ENCODE data around the gene FRMD4B. TPM values are rescaled to one million over a fixed set of nuclear protein-coding genes. Genes with fewer than 3 reads are reported as not detected.
"Not testable (repeated sequence)": the region's sequence is repeated elsewhere in the genome, so short reads cannot be mapped to it uniquely, and the experiment has no call there.

FRMD4B gene
- total RNA-seq, 1 donor from 2014 or later = 53.5 TPM

- Histone ChIP-seq H3K9me3 (no peaks in the 10 kb centered on the region), H3K4me3 (no peak overlapping the region), H3K4me1 (no peaks in the 10 kb centered on the region), H3K27me3 (no peaks in the 10 kb centered on the region), H3K27ac (no peak overlapping the region), H3K36me3 (no peaks in the 10 kb centered on the region)
- no peak for DNase-seq (ENCODE audit: extremely low spot score in 2 of 2)
- intact Hi-C loops (cut with DNase I) = no loop called here
- TF ChIP-seq POLR2A (IDR thresholded peaks at IDR 0.05) (no peak), CTCF (IDR thresholded peaks at IDR 0.05) (no peak)
Measured at GRCh38 chr3:69276884-69277283, 109.0 kb downstream of the FRMD4B start.

GRCh38 chr3:69276191-69276590, 109.7 kb downstream of the FRMD4B start:
- H3K9me3 ChIP-seq; H3K27me3 ChIP-seq; H3K36me3 ChIP-seq; intact Hi-C loops (cut with DNase I); H3K27ac ChIP-seq; H3K4me1 ChIP-seq; H3K4me3 ChIP-seq; DNase-seq (ENCODE audit: extremely low spot score in 2 of 2): not testable (repeated sequence)

- intact Hi-C loops (cut with DNase I) = no loop called here
- TF ChIP-seq POLR2AphosphoS5 (IDR thresholded peaks at IDR 0.05; ENCODE audit: insufficient read depth in 1 of 2, low read depth in 1 of 2) (no peak), CTCF (IDR thresholded peaks at IDR 0.05) (no peak), POLR2A (IDR thresholded peaks at IDR 0.05) (no peak)
Measured at GRCh38 chr3:69273896-69274295, 112.0 kb downstream of the FRMD4B start.

GRCh38 chr3:69272556-69272955, 113.3 kb downstream of the FRMD4B start:
- H3K4me1 ChIP-seq = no peaks in the 10 kb centered on the region
- no peaks in the 10 kb centered on the region for H3K36me3 ChIP-seq
- no peaks in the 10 kb centered on the region for H3K9me3 ChIP-seq
- H3K27me3 ChIP-seq = no peaks in the 10 kb centered on the region
- no peak overlapping the region for H3K4me3 ChIP-seq
- no peak for DNase-seq (ENCODE audit: extremely low spot score in 2 of 2)
- H3K27ac ChIP-seq = no peak overlapping the region
- intact Hi-C loops (cut with DNase I) = no loop called here
- TF ChIP-seq POLR2A (IDR thresholded peaks at IDR 0.05) (no peak), CTCF (IDR thresholded peaks at IDR 0.05) (no peak), POLR2AphosphoS5 (IDR thresholded peaks at IDR 0.05; ENCODE audit: insufficient read depth in 1 of 2, low read depth in 1 of 2) (no peak)

More at GRCh38 chr3:69273896-69274295, 112.0 kb downstream of the FRMD4B start:
- Histone ChIP-seq H3K27ac (no peak overlapping the region), H3K4me3 (no peak overlapping the region), H3K27me3 (no peaks in the 10 kb centered on the region), H3K36me3 (no peaks in the 10 kb centered on the region), H3K9me3 (no peaks in the 10 kb centered on the region), H3K4me1 (no peaks in the 10 kb centered on the region)
- no peak for DNase-seq (ENCODE audit: extremely low spot score in 2 of 2)

GRCh38 chr3:69271098-69271497, 114.8 kb downstream of the FRMD4B start:
- no peak overlapping the region for H3K4me3 ChIP-seq
- intact Hi-C loops (cut with DNase I) = no loop called here
- H3K36me3 ChIP-seq = no peaks in the 10 kb centered on the region
- TF ChIP-seq POLR2AphosphoS5 (IDR thresholded peaks at IDR 0.05; ENCODE audit: insufficient read depth in 1 of 2, low read depth in 1 of 2) (no peak), CTCF (IDR thresholded peaks at IDR 0.05) (no peak), POLR2A (IDR thresholded peaks at IDR 0.05) (no peak)
- no peak overlapping the region for H3K27ac ChIP-seq
- H3K27me3 ChIP-seq = no peaks in the 10 kb centered on the region
- no peak for DNase-seq (ENCODE audit: extremely low spot score in 2 of 2)
- no peaks in the 10 kb centered on the region for H3K9me3 ChIP-seq
- no peaks in the 10 kb centered on the region for H3K4me1 ChIP-seq

- Histone ChIP-seq H3K4me3 (no peak overlapping the region), H3K4me1 (no peaks in the 10 kb centered on the region), H3K27me3 (no peaks in the 10 kb centered on the region), H3K9me3 (no peaks in the 10 kb centered on the region), H3K27ac (no peak overlapping the region), H3K36me3 (no peaks in the 10 kb centered on the region)
- intact Hi-C loops (cut with DNase I) = no loop called here
- TF ChIP-seq POLR2A (IDR thresholded peaks at IDR 0.05) (no peak), POLR2AphosphoS5 (IDR thresholded peaks at IDR 0.05; ENCODE audit: insufficient read depth in 1 of 2, low read depth in 1 of 2) (no peak), CTCF (IDR thresholded peaks at IDR 0.05) (no peak)
- DNase-seq (ENCODE audit: extremely low spot score in 2 of 2) = no peak
Measured at GRCh38 chr3:69266585-69266984, 119.3 kb downstream of the FRMD4B start.

GRCh38 chr3:69266071-69266470, 119.8 kb downstream of the FRMD4B start:
- H3K36me3 ChIP-seq; H3K27me3 ChIP-seq; DNase-seq (ENCODE audit: extremely low spot score in 2 of 2); H3K4me1 ChIP-seq; H3K4me3 ChIP-seq; H3K9me3 ChIP-seq; H3K27ac ChIP-seq; intact Hi-C loops (cut with DNase I): not testable (repeated sequence)

- H3K36me3 ChIP-seq; H3K27ac ChIP-seq; DNase-seq (ENCODE audit: extremely low spot score in 2 of 2); H3K4me1 ChIP-seq; H3K9me3 ChIP-seq; H3K27me3 ChIP-seq; H3K4me3 ChIP-seq; intact Hi-C loops (cut with DNase I): not testable (repeated sequence)
Measured at GRCh38 chr3:69260843-69261405, 125.0 kb downstream of the FRMD4B start.

All from vagina (tissue), 2 donors.